CD4-positive, alpha-beta T cell treated with Interleukin-6 at 100 ng/mL for 8 hours (primary cell): Measurements from ENCODE around the gene DNAH10.

ENCODE experiments used
- DNase-seq: peaks from one replicate; pipeline ENCODE4 v3.0.0-alpha.2; 2020; ENCODE audit warnings: mixed read lengths, low spot score

DNAH10 gene

DNA sequence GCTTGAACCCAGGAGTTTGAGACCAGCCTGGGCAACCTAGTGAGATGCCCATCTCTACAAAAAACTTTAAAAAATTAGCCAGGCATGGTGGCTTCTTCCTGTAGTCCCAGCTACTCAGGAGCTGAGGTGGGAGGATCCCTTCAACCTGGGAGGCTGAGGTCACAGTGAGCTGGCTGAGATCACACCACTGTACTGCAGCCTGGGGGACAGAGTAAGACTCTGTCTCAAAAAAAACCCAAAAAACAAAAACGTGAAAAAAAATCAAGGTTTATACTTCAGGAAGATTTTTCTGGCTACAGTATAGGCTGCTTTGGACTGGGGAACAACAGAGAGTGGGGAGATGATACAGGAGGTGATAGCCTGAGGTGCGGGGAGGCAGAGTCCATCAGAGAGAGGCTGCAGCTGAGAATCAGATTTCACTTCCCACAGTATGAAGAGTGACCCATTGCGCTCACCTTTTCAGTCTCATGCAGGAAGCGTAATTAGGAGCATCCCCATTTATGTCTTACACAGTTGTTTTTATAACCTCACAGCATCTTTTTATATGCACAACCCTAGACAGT lies 28.9 kb downstream of the DNAH10 start:
- DNase-seq = no peak

GRCh38 chr12:123794027-123794426 lies 31.9 kb downstream of the DNAH10 start:
- DNase-seq = no peak

- no peak for DNase-seq
Observed at GRCh38 chr12:123798518-123798917, 36.4 kb downstream of the DNAH10 start.

- DNase-seq = no peak
Observed at GRCh38 chr12:123799227-123799626, 37.1 kb downstream of the DNAH10 start.

DNA sequence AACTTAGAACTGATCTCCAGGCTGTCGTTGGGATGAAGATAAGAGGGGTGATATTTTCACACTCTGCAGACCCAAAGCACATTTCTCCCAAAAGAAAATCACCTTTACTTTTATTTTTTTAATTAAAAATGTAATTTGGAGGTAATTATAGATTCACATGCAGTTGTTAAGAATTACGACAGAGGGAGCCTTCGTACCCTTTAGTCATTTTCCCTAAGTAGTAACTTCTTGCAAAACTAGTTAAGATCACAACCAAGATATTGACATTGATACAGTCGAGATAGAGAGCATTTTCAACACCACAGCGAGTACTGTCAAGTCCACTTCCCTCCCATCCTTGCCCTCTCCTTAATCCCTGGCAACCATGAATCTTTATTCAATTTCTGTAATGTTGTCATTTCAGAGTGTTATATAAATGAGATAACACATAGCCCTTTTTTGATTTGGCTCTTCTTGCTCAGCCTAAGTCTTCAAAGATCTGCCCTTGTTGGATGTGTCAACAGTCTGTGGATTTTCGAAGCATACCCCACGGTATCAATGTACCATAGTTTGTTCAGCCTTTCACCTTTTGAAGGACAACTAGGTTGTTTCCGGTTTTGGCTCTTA lies 39.6 kb downstream of the DNAH10 start:
- no peak for DNase-seq

DNA sequence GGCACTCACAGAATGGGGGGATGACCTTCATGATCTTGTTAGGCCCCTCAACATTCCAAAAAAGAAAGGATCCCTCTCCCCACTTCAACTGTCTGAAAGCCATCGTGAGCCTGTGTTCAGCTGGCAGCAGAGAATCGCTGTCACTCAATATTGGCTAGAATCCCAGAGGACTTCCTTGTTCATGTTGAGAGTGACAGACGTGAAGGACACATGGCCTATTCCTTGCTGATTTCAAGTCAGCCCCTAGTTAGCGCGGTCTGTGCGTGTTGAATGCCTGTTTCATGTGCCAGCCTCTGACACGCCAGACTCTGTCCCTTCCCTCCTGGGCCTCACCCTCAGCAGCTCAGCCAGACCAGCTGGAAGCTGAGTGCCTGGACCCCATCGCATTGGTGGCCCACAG lies 43.1 kb downstream of the DNAH10 start:
- DNase-seq = no peak

- DNase-seq = no peak
Observed at GRCh38 chr12:123807002-123807401, 44.9 kb downstream of the DNAH10 start.

- DNase-seq = no peak
Observed at GRCh38 chr12:123807670-123808069, 45.6 kb downstream of the DNAH10 start.

GRCh38 chr12:123808167-123808566 lies 46.1 kb downstream of the DNAH10 start:
- DNase-seq = no peak

- DNase-seq = no peak
Observed at GRCh38 chr12:123813349-123813748, 51.2 kb downstream of the DNAH10 start.

GRCh38 chr12:123815968-123816367 lies 53.9 kb downstream of the DNAH10 start:
- no peak for DNase-seq

DNA sequence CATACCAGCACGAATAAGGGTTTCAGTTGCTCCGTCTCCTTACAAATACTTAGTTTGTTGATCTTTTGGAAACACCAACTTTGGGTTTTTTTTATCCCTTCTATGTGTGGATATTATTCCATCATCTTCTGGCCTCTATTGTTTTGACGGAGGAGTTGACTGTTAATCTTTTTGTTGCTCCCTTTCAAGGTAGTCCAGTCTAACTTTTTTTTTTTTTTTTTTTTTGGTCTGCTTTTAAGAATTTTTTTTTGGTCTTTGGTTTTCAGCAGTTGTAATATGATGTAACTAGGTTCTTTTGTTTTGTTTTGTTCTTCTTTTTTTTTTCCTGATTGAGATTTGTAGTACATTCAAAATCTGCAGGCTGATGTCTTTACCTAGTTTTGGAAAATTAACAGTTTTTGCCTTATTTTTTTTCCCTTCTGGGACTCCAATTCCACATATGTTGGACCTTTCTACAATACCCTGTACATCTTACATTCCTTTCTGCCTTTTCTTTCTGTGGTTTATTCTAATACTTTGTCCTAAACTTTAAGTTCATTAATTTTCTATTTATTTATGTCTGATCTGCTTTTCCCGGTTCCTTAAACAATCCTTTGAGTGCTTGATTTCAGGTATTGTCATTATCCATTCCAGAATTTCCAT lies 54.9 kb downstream of the DNAH10 start:
- no peak for DNase-seq

- no peak for DNase-seq
Observed at GRCh38 chr12:123822804-123823203, 60.7 kb downstream of the DNAH10 start.

GRCh38 chr12:123828120-123828519 lies 66.0 kb downstream of the DNAH10 start:
- DNase-seq = no peak

- no peak for DNase-seq
Observed at GRCh38 chr12:123828854-123829547, 66.9 kb downstream of the DNAH10 start.

- DNase-seq = no peak
Observed at GRCh38 chr12:123829561-123829960, 67.5 kb downstream of the DNAH10 start.

GRCh38 chr12:123830675-123831074 lies 68.6 kb downstream of the DNAH10 start:
- DNase-seq = no peak

DNA sequence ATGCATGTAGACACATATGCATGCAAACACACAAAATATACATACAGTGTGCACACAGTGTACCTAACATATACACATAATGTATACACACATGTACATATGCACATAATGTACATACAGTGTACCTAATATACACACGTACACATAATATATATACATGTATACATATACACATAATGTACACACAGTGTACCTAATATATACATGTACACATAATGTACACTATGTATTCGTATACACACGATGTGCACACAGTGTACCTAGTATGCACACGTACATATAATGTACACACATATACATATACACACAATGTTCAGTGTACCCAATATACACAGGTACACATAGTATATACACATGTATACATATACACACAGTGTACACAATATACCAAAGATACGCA lies 70.0 kb downstream of the DNAH10 start:
- DNase-seq = no peak

DNA sequence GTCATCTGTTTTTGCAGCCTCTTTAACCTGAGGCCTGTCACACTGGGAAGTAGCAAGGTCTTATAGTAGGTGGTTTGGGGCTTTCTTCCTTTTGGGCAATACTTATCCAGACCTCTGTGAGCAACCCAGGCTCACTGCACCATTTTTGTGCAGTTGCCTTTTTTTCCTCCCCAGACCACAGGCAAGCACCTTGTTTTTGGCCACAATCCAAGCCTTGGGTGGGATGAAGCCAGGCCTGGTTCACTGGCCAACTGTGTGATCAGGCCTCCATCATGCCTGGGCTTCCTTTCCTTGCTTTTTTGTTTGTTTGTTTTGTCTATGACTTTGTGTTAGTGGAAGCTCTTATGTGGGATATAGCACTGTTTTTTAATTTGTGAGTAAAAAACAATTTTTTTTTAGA lies 71.7 kb downstream of the DNAH10 start:
- DNase-seq = no peak

DNA sequence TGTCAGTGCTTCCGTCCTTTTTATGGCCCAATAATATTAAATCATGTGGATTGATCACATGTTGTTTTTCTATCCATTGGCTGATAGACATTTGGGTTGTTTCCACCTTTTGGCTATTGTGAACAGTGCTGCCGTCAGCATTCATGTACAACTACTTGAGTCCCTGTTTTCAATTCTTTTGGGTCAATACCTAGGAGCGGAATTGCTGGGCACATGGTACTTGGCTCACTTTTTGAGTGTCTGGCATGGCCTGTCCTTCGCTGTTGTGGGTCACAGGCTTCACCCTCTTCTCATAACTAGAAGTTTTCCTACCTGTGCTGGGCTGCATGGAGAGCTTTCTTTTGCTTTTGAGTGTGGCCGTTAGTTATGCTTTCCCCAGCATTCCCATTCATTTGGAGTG lies 72.7 kb downstream of the DNAH10 start:
- DNase-seq = no peak

GRCh38 chr12:123836292-123836691 lies 74.2 kb downstream of the DNAH10 start:
- DNase-seq = no peak

- DNase-seq = no peak
Observed at GRCh38 chr12:123839826-123840225, 77.7 kb downstream of the DNAH10 start.

GRCh38 chr12:123840765-123841425 lies 78.8 kb downstream of the DNAH10 start:
- no peak for DNase-seq
